K562 (cell line): Measurements from ENCODE around the gene CHKB. TPM values are rescaled to one million over a fixed set of nuclear protein-coding genes. Genes with fewer than 3 reads are reported as not detected.
A peak's percentile ranks its signal among the peaks of the same experiment; 100 is the strongest.

Experiments
- ATAC-seq: fragments of 200-7000 bp; cut with Tn5 transposase; 3 replicates; pipeline ENCODE4 v1.9.1; 2020; ENCODE audit warnings: moderate library complexity
- BruUV-seq: library from RNA; stranded (reverse); fragments of 400-500 nt; replicated peaks from 2 replicates; lab custom pipeline; 2021; lab: Mats Ljungman, UMichigan
- CTCF ChIA-PET: fragments of 300-600 bp; formaldehyde crosslinking; extraction: SDS; loops from one replicate; lab custom pipeline; 2021; ENCODE audit warnings: low intra/inter-chr PET ratio; lab: Yijun Ruan, JAX
- POLR2A ChIA-PET: fragments of 300-600, 350-650 bp; sonication (Branson Sonifier 250); formaldehyde crosslinking; extraction: SDS; loops from one replicate; lab custom pipeline; 2021; ENCODE audit warnings: antibody characterized with exemption, inconsistent platforms; lab: Yijun Ruan, JAX
- DNase-seq, 4 experiments: peaks; one replicate each; pipeline versions ENCODE4 v3.0.0 to v3.0.0-alpha.2; 2011 to 2018; ENCODE audit warnings: low spot score in 3 of 4, mixed read lengths in 3 of 4; ENCODE audit errors: extremely low read depth in 1 of 4
- FAIRE-seq: peaks from 2 replicates; lab custom pipeline; 2011; peaks lifted over from hg19 to GRCh38; lab: Jason Lieb, UNC
- H2AFZ ChIP-seq: 2 replicates; pipeline ENCODE4 v1.6.0; 2011; ENCODE audit warnings: low read depth, low read length, control low read depth, inconsistent platforms
- H3K27ac ChIP-seq: fragments of 200-600 bp; 3 replicates; pipeline ENCODE4 v1.8.0; 2011; ENCODE audit warnings: low read depth, mild to moderate bottlenecking, control low read depth, inconsistent platforms, low read length, moderate library complexity, mixed read lengths; ENCODE audit errors: extremely low read depth
- H3K27me3 ChIP-seq, 2 experiments: fragments of 300-600 bp in 1 of 2; 2 replicates in 1 of 2; 3 replicates in 1 of 2; pipeline versions ENCODE4 v1.6.0 to v1.8.0; 2011; ENCODE audit warnings: inconsistent platforms in 2 of 2, low read length in 2 of 2, mild to moderate bottlenecking in 1 of 2, mixed read lengths in 1 of 2, moderate library complexity in 1 of 2; ENCODE audit not compliant: control insufficient read depth in 2 of 2, insufficient read depth in 2 of 2
- H3K36me3 ChIP-seq: fragments of 300-600 bp; 3 replicates; pipeline ENCODE4 v1.8.0; 2011; ENCODE audit warnings: mild to moderate bottlenecking, low read length, inconsistent platforms; ENCODE audit not compliant: control insufficient read depth, insufficient read depth
- H3K4me1 ChIP-seq, 2 experiments: fragments of 200-600 bp in 1 of 2; replicated peaks in 1 of 2; 2 replicates in 1 of 2; 3 replicates in 1 of 2; pipeline versions ENCODE4 v1.5.1 to v1.8.0; 2011; ENCODE audit warnings: inconsistent platforms in 2 of 2, low read length in 2 of 2, mild to moderate bottlenecking in 1 of 2, mixed read lengths in 1 of 2, moderate library complexity in 1 of 2; ENCODE audit not compliant: control insufficient read depth in 2 of 2, insufficient read depth in 2 of 2
- H3K4me2 ChIP-seq: 2 replicates; pipeline ENCODE4 v1.6.1; 2011; ENCODE audit warnings: low read length, control low read depth, inconsistent platforms, mixed read lengths; ENCODE audit not compliant: insufficient read depth
- H3K4me3 ChIP-seq: fragments of 200-600 bp; sonication (generic), shearing (Covaris generic); 2 replicates; pipeline ENCODE4 v1.5.1; 2016; ENCODE audit warnings: control low read depth, inconsistent platforms
- H3K79me2 ChIP-seq: fragments of 200-600 bp; 3 replicates; pipeline ENCODE4 v1.8.0; 2011; ENCODE audit warnings: low read length, inconsistent platforms; ENCODE audit not compliant: control insufficient read depth, insufficient read depth
- H3K9ac ChIP-seq, 2 experiments: 2 replicates each; pipeline versions ENCODE4 v1.6.0 to v1.6.1; 2011; ENCODE audit warnings: low read depth in 2 of 2, low read length in 2 of 2, control low read depth in 1 of 2, inconsistent platforms in 1 of 2, mild to moderate bottlenecking in 1 of 2, mixed read lengths in 1 of 2; ENCODE audit not compliant: insufficient read depth in 1 of 2
- H3K9me1 ChIP-seq: one replicate; pipeline ENCODE4 v1.6.0; 2011; ENCODE audit warnings: inconsistent platforms, mild to moderate bottlenecking, low read length, moderate library complexity; ENCODE audit not compliant: control insufficient read depth, insufficient read depth
- H3K9me3 ChIP-seq: replicated peaks from 2 replicates; pipeline ENCODE4 v1.5.1; 2011; ENCODE audit warnings: low read depth, low read length, inconsistent platforms; ENCODE audit not compliant: control insufficient read depth, insufficient read depth
- H4K20me1 ChIP-seq: replicated peaks from 2 replicates; pipeline ENCODE4 v1.6.1; 2011; ENCODE audit warnings: low read length, inconsistent platforms, mixed read lengths; ENCODE audit not compliant: control insufficient read depth, insufficient read depth
- AFF4 ChIP-seq: sonication (generic); formaldehyde crosslinking; IDR thresholded peaks from 2 replicates; pipeline ENCODE4 v1.8.0; 2023; ENCODE audit warnings: mild to moderate bottlenecking, missing genetic modification reagents
- ARNT ChIP-seq, 2 experiments: fragments of 450-650 bp; IDR thresholded peaks; 2 replicates each; pipeline ENCODE4 v1.6.1; 2016; ENCODE audit warnings: mild to moderate bottlenecking in 1 of 2
- ATF7 ChIP-seq: fragments of 450-650 bp; IDR thresholded peaks from 2 replicates; pipeline ENCODE4 v1.7.1; 2014; ENCODE audit warnings: mild to moderate bottlenecking, moderate library complexity
- FOXA1 ChIP-seq: fragments of 450-650 bp; IDR thresholded peaks from 2 replicates; pipeline ENCODE4 v1.6.1; 2016; ENCODE audit warnings: mild to moderate bottlenecking, borderline replicate concordance
- HDAC2 ChIP-seq: fragments of 450-650 bp; IDR thresholded peaks from 2 replicates; pipeline ENCODE4 v1.6.1; 2016; ENCODE audit warnings: mild to moderate bottlenecking
- MAZ ChIP-seq, 2 experiments: fragments of 450-650 bp in 1 of 2; sonication (generic) in 1 of 2; formaldehyde crosslinking; IDR thresholded peaks in 1 of 2; conservative IDR thresholded peaks in 1 of 2; 2 replicates each; pipeline versions ENCODE4 v1.4.0 to v1.5.0; 2020; ENCODE audit warnings: mild to moderate bottlenecking in 1 of 2, missing genetic modification reagents in 1 of 2
- MECOM ChIP-seq: fragments of 250-450 bp; sonication (Bioruptor Pico); IDR thresholded peaks from 2 replicates; pipeline ENCODE4 v1.8.0; 2022; ENCODE audit warnings: inconsistent platforms
- PURB ChIP-seq: sonication (generic); formaldehyde crosslinking; IDR thresholded peaks from 2 replicates; pipeline ENCODE4 v1.9.0; 2021; ENCODE audit warnings: low read depth, mild to moderate bottlenecking, missing genetic modification reagents
- SPI1 ChIP-seq: IDR thresholded peaks from 2 replicates; pipeline ENCODE4 v1.6.1; 2011; ENCODE audit warnings: low read depth, low read length, control low read depth, borderline replicate concordance
- SRSF9 ChIP-seq: fragments of 200-400 bp; formaldehyde crosslinking; IDR thresholded peaks from 2 replicates; pipeline ENCODE4 v1.6.1; 2017; ENCODE audit warnings: low read depth, low read length, borderline replicate concordance
- ZNF124 ChIP-seq: sonication (generic); formaldehyde crosslinking; IDR thresholded peaks from 2 replicates; pipeline ENCODE4 v1.8.1; 2022; ENCODE audit warnings: missing genetic modification reagents
- WGBS: fragments of 100-300 bp; shearing (Covaris generic); methylation state at CpG from one replicate; pipeline ENCODE4 v1.1.6; 2016; ENCODE audit warnings: low coverage, mixed read lengths; ENCODE audit not compliant: insufficient coverage; ENCODE audit errors: missing lambda C conversion rate; 5-methylcytosine and 5-hydroxymethylcytosine counted together
- in situ Hi-C: fragments of 300-500 bp; cut with MboI; formaldehyde crosslinking; loops from 4 replicates; pipeline ENCODE4 v1.15.0; 2018; ENCODE audit warnings: inconsistent platforms, mixed read lengths
- intact Hi-C: fragments of 100-400 bp; cut with micrococcal nuclease; formaldehyde crosslinking; loops from 2 replicates; pipeline ENCODE4 v1.14.2; 2022
- polyA plus RNA-seq, 8 experiments: library from polyadenylated mRNA; depleted of rRNA in 4 of 8; stranded (reverse) in 5 of 8; unstranded in 3 of 8; fragments of >200 nt; fragmentation: Nextera tagmentation in 2 of 8; fragmentation: Illumina TruSeq in 1 of 8; extraction: Ambion mirVana in 2 of 8; extraction: Trizol in 1 of 8; gene quantifications; 2 replicates each; pipeline versions ENCODE4 v1.2.1 to v1.2.3, GENCODE V29; 2011 to 2014; ENCODE audit warnings: inconsistent platforms in 1 of 8, missing spikeins in 1 of 8
- total RNA-seq, 7 experiments: library from RNA; depleted of rRNA in 6 of 7; stranded (reverse); fragments of >200 nt in 6 of 7; fragmentation: Illumina TruSeq in 2 of 7; extraction: Trizol in 2 of 7; gene quantifications; 2 replicates each; pipeline versions ENCODE4 v1.2.1 to v1.2.3, GENCODE V29; 2011 to 2021; ENCODE audit warnings: low replicate concordance in 1 of 7

Gene CHKB
- total and polyA plus RNA-seq, 9 of the 15 experiments (the other 6 are each of a cell fraction or from before 2014, with no cell fraction given), result 2.7 to 31.0 (median 11.0) TPM

GRCh38 chr22:50581031-50581949, 1.4 kb downstream of the CHKB start:
- BruUV-seq, result TSS peak; percentile 72
- CTCF ChIA-PET, result no interaction called here
- in situ Hi-C loops (no loop called here), intact Hi-C loops (no loop called here)
- Histone ChIP-seq H3K36me3 (no peaks in the 10 kb centered on the region; the same call in 2 of the 3 replicates), H3K9ac (peak overlapping the region; percentile 93 to 97), H3K79me2 (peaks cover 6% of the 10 kb centered on the region; the same call in 2 of the 3 replicates), H3K27me3 (no peaks in the 10 kb centered on the region), H3K4me2 (peak overlapping the region; percentile 84), H3K4me1 (peaks cover 14 to 31% of the 10 kb centered on the region in 2 experiments; a peak in 4 of 5 replicates), H3K4me3 (peak overlapping the region; percentile 77), H3K27ac (no peak overlapping the region), H2AFZ (peak overlapping the region; percentile 92; the same call in 1 of the 2 replicates), H4K20me1 (no peaks in the 10 kb centered on the region), H3K9me1 (no peaks in the 10 kb centered on the region), H3K9me3 (no peaks in the 10 kb centered on the region)
- POLR2A ChIA-PET, result interaction anchor here (0.6 kb wide), 1 partner anchor 423 kb away, joined by 3 read pairs; no protein-coding TSS in a partner anchor
- FAIRE-seq (no peak), DNase-seq (no peak), ATAC-seq (no peak)
- TF ChIP-seq ZNF124 (CRISPR knock-in tag), result no peak
- WGBS, result 93% methylated on average over 13 of the region's 22 CpGs

- POLR2A ChIA-PET, result no interaction called here
- TF ChIP-seq MECOM (CRISPR knock-in tag) (no peak), MAZ (CRISPR knock-in tag; conservative IDR thresholded peaks at IDR 0.05 in 1 of 2, IDR thresholded peaks at IDR 0.05 in 1 of 2) (no peak), SRSF9 (no peak), PURB (CRISPR knock-in tag) (no peak), ARNT (IDR thresholded peaks at IDR 0.05) (no peak), ATF7 (no peak), AFF4 (CRISPR knock-in tag) (no peak), HDAC2 (no peak), SPI1 (no peak), FOXA1 (no peak)
Observed at GRCh38 chr22:50579752-50580151, 2.9 kb downstream of the CHKB start.

More at GRCh38 chr22:50579752-50580151, 2.9 kb downstream of the CHKB start:
- DNase-seq (no peak), FAIRE-seq (no peak), ATAC-seq (no peak)
- Histone ChIP-seq H3K9ac (no peak overlapping the region), H3K27ac (no peak overlapping the region), H3K4me2 (no peak overlapping the region), H3K4me3 (no peak overlapping the region), H3K36me3 (no peaks in the 10 kb centered on the region; the same call in 2 of the 3 replicates), H3K9me3 (no peaks in the 10 kb centered on the region), H3K9me1 (no peaks in the 10 kb centered on the region), H3K79me2 (peaks cover 6% of the 10 kb centered on the region; the same call in 2 of the 3 replicates), H4K20me1 (no peaks in the 10 kb centered on the region), H3K27me3 (no peaks in the 10 kb centered on the region), H3K4me1 (peaks cover 8 to 31% of the 10 kb centered on the region in 2 experiments; a peak in 3 of 5 replicates), H2AFZ (no peak overlapping the region)
- in situ Hi-C loops (loop anchor here (5.0 kb wide), 1 partner anchor 33 kb away; no protein-coding TSS in a partner anchor), intact Hi-C loops (no loop called here)
- WGBS, result 83% methylated on average over 3 of the region's 4 CpGs
- no TSS peak for BruUV-seq
- CTCF ChIA-PET, result no interaction called here
